ENCODE results near the gene ZMYND15. TPM values are rescaled to one million over a fixed set of nuclear protein-coding genes. Genes with fewer than 3 reads are reported as not detected.

Gene ZMYND15
- total and polyA plus RNA-seq, 3 donors from 2014 or later, result 23.7 to 78.7 (median 25.2) TPM

DNA sequence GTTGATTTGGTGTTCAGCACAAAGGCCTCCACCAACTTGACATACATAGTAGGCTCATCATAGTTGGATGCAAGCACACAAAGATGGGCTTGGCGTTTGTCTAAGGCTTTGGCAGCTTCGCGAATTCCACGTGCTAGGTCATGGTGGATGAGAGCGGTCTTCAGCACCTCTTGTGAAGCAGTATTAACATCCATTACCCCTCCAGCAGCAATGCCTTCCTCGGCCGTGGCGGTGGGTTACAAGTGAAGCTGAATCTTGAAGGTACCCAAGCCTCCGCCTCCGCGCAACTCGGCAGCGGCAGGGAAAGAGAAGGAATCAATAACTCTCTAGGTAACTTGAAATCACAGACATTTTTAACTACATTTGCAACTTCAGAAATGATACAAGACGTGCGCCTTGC lies 34.6 kb upstream of the ZMYND15 start:
- 72 to 74% methylated on average over 15 of the region's 15 CpGs for WGBS, 2 donors
- peaks cover 12% of the 10 kb centered on the region for H3K4me1 ChIP-seq
- H3K27me3 ChIP-seq, result no peaks in the 10 kb centered on the region
- H3K9me3 ChIP-seq, result no peaks in the 10 kb centered on the region
- intact Hi-C loops (cut with DNase I; ENCODE audit: low total_unique reads), result loop anchor here (10.0 kb wide), 1 partner anchor 190 kb away; the partner anchor contains the start of gene C17orf107
- H3K4me3 ChIP-seq, result no peak overlapping the region
- H3K27ac ChIP-seq, result no peak overlapping the region
- TF ChIP-seq, protein P1, sequence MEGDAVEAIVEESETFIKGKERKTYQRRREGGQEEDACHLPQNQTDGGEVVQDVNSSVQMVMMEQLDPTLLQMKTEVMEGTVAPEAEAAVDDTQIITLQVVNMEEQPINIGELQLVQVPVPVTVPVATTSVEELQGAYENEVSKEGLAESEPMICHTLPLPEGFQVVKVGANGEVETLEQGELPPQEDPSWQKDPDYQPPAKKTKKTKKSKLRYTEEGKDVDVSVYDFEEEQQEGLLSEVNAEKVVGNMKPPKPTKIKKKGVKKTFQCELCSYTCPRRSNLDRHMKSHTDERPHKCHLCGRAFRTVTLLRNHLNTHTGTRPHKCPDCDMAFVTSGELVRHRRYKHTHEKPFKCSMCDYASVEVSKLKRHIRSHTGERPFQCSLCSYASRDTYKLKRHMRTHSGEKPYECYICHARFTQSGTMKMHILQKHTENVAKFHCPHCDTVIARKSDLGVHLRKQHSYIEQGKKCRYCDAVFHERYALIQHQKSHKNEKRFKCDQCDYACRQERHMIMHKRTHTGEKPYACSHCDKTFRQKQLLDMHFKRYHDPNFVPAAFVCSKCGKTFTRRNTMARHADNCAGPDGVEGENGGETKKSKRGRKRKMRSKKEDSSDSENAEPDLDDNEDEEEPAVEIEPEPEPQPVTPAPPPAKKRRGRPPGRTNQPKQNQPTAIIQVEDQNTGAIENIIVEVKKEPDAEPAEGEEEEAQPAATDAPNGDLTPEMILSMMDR (IDR thresholded peaks at IDR 0.05), result no peak
- no peak for TF ChIP-seq POLR2A (IDR thresholded peaks at IDR 0.05)
- H3K36me3 ChIP-seq (ENCODE audit: low read depth, missing control alignments), result no peaks in the 10 kb centered on the region
- DNase-seq, result no peak

DNA sequence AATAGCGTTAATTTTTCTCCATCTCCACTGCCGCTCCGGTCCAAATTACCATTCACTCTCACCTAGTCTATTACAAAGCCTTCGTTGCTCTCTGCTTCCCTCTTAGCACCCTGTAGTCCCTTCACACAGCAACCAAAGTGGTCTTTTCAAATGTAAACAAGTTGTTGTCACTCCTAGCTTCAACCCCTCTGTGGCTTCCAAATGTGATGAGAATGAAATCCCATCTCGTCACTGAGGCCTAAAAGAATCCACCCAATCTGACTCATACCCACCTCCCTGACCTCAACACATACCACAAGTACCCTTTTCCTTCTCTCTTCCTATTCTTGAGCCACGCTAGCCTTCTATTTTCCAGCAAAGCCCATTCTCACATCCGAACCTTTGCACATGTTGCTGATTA lies 33.5 kb upstream of the ZMYND15 start:
- Histone ChIP-seq H3K36me3 (ENCODE audit: low read depth, missing control alignments) (no peaks in the 10 kb centered on the region), H3K4me3 (no peak overlapping the region), H3K27ac (no peak overlapping the region), H3K9me3 (no peaks in the 10 kb centered on the region), H3K4me1 (peaks cover 12% of the 10 kb centered on the region), H3K27me3 (no peaks in the 10 kb centered on the region)
- intact Hi-C loops (cut with DNase I; ENCODE audit: low total_unique reads), result loop anchor here (10.0 kb wide), 1 partner anchor 189 kb away; the partner anchor contains the start of gene C17orf107
- no peak for DNase-seq
- 63 to 67% methylated on average over 7 of the region's 7 CpGs for WGBS, 2 donors
- TF ChIP-seq POLR2A (IDR thresholded peaks at IDR 0.05), result no peak
- TF ChIP-seq, protein P1 (IDR thresholded peaks at IDR 0.05), result no peak

GRCh38 chr17:4708436-4708835 lies 31.2 kb upstream of the ZMYND15 start:
- Histone ChIP-seq H3K4me1 (peaks cover 3% of the 10 kb centered on the region), H3K36me3 (ENCODE audit: low read depth, missing control alignments) (no peaks in the 10 kb centered on the region), H3K27ac (no peak overlapping the region), H3K9me3 (no peaks in the 10 kb centered on the region), H3K27me3 (no peaks in the 10 kb centered on the region), H3K4me3 (peak overlapping the region in 1 of 2 donors; percentile 64)
- peak; percentile 81 for DNase-seq
- TF ChIP-seq, protein P1 (IDR thresholded peaks at IDR 0.05), result no peak
- TF ChIP-seq POLR2A (IDR thresholded peaks at IDR 0.05), result no peak
- intact Hi-C loops (cut with DNase I; ENCODE audit: low total_unique reads), result loop anchor here (10.0 kb wide), 1 partner anchor 186 kb away; the partner anchor contains the start of gene C17orf107
- WGBS, 2 donors, result 58% methylated on average over 7 to 8 of the region's 8 CpGs

- Histone ChIP-seq H3K4me3 (peak within 1 kb of the TSS; percentile 64 to 65), H3K36me3 (ENCODE audit: low read depth, missing control alignments) (no peaks in the 10 kb centered on the region), H3K4me1 (peaks cover 3% of the 10 kb centered on the region), H3K9me3 (no peaks in the 10 kb centered on the region), H3K27ac (peak within 1 kb of the TSS; percentile 46 to 86), H3K27me3 (no peaks in the 10 kb centered on the region)
- intact Hi-C loops (cut with DNase I; ENCODE audit: low total_unique reads), result loop anchor here (10.0 kb wide), 1 partner anchor 185 kb away; the partner anchor contains the start of gene C17orf107
- DNase-seq, result peak; percentile 98
- TF ChIP-seq, protein P1 (IDR thresholded peaks at IDR 0.05), result peak; percentile 27 to 74 (median 32)
- TF ChIP-seq POLR2A (IDR thresholded peaks at IDR 0.05), result no peak
- WGBS, 2 donors, result 0% methylated on average over 30 to 66 of the region's 67 CpGs
Observed at GRCh38 chr17:4709794-4710692, 29.6 kb upstream of the ZMYND15 start, which contains the start of gene ARRB2. ARRB2 (plus strand) TSS chr17:4710632; CDS start chr17:4710722, 90 bp downstream.
